HG03280 (cell line): ENCODE results near the gene PYROXD2.

Experiments used
- ATAC-seq: cut with Tn5 transposase; IDR thresholded peaks from one replicate; pipeline ENCODE4 v1.9.1; 2021; ENCODE audit warnings: mild to moderate bottlenecking, moderate library complexity; ENCODE audit not compliant: unreplicated experiment

The PYROXD2 gene

GRCh38 chr10:98435178-98435577, 20.2 kb upstream of the PYROXD2 start:
- no peak for ATAC-seq

GRCh38 chr10:98433881-98434732, 19.1 kb upstream of the PYROXD2 start:
- no peak for ATAC-seq

- ATAC-seq, result no peak
These were observed 18.4 kb upstream of the PYROXD2 start for GRCh38 chr10:98433371-98433770.

DNA sequence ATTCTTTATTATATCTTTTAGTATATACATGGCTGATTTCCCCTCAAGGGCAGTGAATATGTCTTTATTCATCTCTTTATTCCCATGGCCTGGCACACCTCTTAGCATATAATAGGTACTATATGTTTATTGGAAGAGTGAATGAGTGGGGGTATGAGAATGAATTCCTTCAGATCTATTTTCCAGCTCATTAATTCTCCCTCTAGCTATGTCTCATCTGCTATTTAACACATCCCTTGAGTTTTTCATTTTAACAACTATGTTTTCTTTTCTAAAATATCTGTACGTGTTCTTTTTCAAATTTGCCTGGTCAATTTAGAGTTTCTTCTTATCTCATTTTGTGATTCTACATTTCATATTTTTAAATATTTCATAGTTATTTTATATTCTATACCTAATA, 17.3 kb upstream of the PYROXD2 start:
- no peak for ATAC-seq

DNA sequence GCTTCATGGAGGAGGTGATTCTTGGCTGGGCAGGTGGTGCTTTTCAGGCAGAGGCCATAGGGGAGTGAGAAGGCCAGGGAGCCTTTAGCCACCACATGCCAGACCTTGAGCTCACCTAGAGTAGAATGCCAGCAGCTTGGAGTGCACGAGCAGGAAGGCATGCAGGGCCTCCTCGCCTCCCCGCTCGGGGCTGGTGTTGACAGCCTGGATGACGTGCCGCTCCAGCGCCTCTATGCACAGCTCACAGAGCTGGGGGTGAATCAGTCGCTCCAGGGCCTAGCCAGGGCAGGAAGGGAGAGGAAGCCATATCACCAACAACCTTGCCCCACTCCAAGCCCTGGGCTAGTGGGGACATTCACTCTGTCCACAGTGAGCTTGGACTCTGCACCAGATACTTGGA, 16.0 kb upstream of the PYROXD2 start:
- ATAC-seq, result no peak

GRCh38 chr10:98430427-98430826, 15.4 kb upstream of the PYROXD2 start:
- no peak for ATAC-seq

DNA sequence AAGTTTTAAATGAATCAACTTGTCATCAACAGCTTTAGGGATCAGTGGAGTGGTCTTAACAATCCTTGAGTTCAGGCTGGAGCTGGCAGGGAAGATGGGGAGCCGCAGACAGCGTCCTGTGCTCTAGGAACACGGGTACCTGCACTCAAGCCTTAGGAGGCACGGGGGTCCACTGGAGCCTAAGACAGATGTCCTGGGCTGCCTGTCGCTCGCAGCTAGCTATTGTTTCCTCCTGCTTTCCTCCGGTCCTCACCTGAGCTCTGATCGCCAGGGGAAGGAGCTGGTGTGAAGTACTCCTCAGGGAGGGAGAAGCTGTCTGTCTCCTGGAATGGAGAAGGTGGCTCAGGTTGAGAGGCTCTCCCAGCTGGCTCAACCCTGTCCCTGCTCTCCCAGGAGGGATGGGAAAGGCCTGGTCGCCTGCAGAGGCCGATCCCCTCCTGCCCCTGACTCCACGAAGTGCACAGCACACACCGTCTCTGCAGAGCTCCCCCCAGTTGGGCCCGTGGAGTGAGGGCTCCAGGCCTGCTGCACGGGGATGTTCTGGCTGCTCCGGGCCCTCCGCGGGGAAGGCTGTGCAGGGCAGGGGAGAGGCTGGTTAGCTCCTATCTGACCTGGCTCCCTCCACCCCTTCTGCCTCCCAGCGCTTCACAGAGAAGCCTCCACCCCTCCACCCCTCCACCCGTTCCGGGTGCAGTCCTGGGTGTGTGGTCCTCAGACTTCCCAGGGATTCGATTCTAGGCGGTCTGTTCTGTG, 14.5 kb upstream of the PYROXD2 start:
- no peak for ATAC-seq

DNA sequence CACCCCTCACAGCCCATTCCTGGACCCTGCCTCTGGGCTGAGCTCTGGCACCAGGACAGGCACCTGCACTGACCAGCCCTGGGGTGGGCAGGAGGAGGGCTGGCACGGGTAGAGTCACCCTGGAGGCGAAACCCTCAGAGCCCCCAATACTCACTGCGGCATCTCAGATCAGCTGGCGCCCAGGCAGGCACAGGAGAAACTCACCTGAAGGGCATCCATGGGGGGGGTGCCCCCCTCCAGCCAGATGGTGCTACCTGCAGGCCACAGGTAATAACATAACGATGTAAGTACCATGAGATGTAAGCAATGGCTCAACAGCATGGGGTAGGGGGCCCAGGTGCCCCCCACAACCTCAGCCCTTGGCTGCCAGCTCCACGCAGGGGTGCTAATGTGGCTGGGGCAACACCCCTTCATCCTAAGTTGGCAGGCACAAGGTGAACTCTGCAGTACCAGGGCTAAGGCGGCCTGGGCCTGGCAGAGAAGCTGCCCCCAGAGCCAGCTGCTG, 12.1 kb upstream of the PYROXD2 start:
- no peak for ATAC-seq

GRCh38 chr10:98425511-98426352, 10.8 kb upstream of the PYROXD2 start:
- ATAC-seq, result peak; percentile 68

GRCh38 chr10:98424295-98425254, 9.6 kb upstream of the PYROXD2 start:
- no peak for ATAC-seq

- no peak for ATAC-seq
These were observed 8.7 kb upstream of the PYROXD2 start for GRCh38 chr10:98423691-98424120.

DNA sequence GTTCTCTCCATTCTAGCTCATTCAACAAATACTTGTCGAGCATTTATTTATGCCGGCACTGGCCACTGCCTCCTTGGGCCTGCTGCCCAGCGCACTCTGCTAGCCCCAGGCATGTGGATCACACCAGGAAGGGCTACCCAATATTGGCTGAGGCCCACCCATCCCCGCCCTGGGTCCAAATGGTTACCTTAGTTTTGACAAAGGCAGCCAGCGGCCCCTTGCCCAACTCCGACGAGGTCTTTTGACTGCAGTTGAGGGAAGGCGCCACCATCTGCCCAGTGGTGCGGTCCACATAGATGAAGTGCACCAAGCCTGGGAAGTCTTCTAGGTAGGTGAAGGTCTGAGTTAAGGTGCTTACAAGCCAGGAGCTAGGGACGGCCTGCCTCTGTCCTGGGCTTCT, 7.2 kb upstream of the PYROXD2 start:
- no peak for ATAC-seq

- no peak for ATAC-seq
These were observed 5.8 kb upstream of the PYROXD2 start for GRCh38 chr10:98420786-98421185.

DNA sequence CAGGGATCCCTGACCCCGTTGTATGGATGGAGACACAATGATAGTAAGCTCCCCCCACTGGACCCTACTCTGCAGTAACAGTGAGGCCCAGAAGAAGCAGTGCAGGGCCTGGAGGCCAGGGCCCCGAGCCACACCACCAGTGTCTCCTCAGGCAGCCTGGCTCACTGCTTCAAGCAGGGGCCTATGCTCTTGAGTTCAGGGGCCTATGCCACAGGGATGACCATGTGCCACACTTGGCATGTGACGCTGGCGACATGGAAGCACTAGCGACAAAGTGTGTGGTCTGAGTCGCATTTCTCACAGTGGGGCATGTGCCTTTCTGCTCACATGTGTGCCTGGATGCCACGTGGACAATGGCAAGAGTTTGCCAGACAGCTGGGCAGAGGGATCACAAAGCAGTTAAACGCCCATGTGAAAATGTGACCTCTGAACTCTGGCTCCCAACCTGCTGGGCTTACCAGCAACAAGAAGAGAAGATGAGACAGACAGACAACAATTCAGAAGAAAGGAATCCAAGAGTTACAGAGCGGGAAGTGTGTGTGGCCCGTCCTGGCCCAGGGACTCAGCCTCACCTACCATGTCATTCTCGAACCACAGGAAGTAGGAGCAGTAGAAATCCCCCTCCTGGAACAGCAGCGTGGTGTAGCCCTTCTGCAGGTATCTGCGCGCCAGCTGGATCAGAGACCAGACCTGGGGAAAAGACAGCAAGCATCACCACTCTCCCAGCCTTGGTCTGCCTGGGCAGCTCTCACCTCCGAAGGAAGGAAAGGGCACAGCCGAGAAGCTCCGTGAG, 4.7 kb upstream of the PYROXD2 start:
- ATAC-seq, result no peak

DNA sequence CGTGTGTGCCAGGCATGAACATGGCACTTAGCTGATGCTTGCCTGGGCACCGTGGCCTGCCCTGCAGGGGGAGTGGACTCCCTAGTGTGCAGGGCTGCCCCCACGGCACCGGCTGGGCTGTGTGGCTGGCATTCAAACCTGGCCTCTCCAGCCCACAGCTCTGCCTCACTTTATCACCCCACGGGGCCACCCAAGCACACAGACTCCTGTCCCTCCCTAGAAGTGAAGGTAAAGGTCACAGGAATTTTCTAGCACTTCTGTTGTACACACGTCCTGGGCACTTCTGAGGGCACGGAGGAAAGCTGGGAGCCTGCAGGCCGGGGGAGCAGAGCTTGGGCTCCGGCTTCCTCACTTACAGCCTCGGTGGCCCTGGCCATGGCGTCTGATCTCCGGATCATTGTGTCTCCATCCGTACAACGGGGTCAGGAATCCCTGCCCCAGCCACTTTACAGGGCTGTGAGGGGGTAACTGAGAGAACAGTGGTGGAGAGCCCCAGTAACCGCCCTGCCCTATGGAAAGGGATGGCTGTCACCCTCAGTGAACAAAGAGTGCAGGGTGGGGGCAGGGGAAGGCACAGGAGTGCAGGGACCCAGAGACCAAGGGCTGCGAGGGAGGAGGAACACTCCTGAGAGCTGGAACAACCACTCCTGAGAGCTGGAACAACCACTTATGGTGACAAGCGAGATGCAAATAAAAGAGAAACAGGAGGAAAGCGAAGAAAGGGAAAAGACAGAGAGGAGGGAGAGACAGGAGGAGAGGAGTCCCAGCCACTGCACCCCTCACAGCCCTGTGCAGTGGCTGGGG, 3.9 kb upstream of the PYROXD2 start:
- ATAC-seq, result no peak

DNA sequence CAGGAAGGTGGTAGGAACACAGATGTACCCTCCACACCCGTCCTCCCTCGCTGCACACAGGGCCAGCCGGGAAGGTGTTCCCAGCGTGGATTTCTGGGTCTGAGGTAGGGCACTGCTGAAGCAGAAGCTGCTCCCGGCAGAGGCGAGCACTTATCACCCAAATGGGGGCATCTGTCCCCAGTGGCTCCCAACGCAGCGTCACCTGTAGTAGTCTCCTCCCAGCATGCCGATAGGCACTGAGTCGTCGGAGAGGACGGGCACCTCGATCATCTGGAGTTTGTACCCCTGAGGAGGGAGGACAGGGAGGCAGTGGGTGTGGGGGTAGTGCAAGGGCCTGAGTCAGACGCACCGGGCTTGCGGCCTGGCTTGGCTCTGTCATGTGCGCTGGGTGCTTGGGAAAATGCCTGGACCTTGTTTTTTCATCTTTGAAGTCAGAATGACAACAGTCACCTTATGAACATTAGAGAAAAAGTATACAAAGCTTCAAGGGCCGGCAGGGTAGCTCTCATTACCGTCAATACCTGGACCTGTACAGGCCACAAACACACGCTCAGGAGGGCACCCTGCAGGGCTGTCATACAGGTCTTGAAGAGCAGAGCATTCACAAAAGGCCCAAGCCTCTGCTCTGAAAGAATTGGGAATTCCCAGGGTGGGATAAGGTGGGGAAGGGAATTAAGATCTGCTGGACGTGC, 3.1 kb upstream of the PYROXD2 start:
- no peak for ATAC-seq

DNA sequence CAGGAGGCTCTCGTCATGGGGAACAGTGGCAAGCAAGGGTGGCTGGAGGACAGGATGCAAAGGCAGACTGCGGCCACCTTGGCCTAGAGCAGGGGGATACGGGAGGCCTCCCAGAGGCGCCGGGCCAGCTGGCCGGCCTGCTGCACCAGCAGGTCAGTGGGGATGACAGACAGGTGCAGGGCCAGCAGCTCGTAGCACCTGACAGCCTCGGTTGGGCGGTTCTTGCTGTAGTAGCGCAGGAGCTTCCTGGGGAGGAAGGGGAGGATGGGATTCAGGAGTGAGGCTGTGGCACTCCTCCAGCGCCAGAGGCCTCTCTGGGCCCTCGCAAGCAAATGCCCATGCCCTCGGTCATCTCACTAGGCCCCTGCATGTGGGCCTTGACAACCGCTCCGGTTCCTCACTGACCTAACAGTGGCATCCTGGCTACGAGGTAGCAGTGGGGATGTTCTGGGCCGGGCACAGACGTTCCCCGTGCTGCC, 2.5 kb upstream of the PYROXD2 start:
- no peak for ATAC-seq
